NCI-H2171 (cell line): ENCODE results near the gene AKAP6.

Experiments used
- DNase-seq: peaks from one replicate; lab custom pipeline; 2025; lab: John Stamatoyannopoulos, UW

AKAP6 gene

DNA sequence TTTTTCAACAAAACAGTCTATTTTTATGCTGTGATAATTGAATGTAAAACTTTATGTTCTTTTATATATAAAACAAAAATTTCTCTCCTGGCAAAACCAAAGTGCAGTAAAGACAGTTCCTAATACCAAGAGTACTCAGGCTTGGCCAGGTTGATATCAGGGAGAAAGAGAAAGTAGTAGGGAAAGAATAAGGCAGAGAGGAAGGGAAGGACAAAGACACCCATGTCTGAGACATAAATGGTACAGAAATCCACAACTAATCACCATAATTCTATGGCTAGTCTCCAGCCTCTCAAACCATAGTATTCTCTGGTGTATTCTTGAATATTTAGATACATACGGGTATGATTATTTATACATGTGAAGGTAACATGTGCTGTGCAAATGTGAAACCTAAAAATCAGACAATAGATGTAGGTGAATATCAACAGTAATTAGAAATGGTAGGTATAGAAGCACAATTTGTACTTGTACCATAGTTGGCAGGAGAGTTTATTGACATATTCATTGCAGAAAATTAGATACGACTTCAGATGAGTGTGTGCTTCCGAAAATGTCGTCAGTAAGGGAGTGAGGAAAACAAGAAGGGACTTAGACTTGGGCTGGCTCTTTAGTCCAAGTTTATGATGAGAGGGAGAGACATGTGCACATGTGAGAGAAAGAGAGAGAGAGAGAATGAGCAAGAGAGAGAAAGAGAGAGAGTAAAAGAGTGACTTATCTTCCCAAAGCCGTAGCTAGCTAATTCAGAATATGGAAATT lies 378.8 kb downstream of the AKAP6 start:
- no peak for DNase-seq

DNA sequence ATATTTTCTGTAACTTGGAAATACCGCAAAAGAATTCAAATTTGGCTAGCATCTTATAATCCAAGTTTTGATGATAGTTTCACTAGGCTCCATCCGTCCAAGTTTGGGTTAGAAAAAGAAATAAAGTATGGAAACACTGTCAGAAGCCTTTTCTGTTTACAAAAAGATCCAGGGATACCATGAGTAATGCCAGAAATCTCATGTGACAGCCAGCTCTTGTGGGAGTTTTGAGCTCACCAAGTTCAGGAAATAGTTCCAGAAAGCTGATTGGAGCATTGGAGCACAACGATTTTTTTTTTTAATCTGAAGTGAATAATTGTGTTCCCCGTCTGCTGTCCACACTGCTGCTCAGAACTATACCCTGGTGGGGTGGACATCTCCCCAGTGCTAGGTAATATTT lies 379.9 kb downstream of the AKAP6 start:
- DNase-seq, result no peak

DNA sequence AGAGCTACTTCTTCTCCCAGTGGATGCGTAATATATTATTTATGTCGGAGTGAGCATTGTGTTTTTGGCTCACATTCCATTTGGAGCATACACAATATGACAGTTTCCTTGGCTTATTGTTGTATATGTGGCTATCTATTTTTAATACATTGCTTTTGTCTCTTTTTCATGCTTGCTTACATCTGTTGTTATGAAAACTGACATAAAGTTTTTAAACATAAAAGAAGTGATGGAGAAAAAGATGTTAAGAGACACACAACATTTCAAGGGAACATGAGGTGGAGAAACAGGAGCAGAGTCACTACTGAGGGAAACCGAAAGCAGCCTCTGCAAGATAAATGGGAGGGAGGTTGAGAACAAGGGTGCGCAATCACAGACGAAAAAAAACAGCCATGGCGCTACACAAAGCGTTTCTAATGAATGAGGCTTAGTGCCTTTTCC lies 381.2 kb downstream of the AKAP6 start:
- DNase-seq, result no peak

DNA sequence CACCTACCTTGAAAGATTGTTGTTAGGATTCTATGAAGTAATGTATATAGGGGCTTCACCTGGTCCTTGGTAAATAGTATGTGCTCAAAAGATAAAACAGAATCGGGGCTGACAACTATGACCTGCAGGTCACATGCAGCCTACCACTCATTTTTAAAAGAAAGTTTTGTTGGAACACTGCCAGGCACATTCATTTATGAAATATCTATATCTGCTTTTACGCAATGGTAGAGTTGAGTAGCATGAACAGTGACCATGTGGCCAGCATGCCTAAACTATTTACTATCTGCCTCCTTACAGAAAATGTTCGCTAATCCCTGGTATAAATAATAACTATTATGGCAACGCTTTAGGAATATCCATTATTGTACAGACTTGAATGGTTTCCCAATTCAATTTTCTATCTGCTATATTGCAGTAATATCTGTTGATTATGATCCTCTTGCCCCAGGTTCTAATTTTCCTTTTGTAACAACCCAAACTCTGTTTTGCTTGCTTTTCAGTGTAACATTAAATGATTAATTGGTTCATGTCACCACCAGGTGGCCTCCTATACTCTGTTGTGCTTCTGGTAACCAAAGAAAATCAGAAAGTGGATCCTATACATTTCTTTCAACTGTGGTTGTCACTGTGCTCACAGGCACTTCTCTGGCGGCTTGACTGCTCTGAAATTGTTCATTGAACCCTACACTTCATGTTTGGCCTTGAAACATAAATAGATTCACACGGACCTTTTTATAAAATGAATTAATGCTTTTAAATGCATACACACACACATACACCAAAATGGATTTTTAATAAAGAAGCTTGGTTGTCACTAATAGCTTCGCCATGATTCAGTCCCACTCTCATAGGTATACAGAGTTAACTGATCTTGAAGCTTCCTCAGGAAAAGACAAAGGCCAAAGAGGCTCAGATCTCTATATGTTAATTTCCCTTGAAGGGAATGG lies 381.9 kb downstream of the AKAP6 start:
- peak; percentile 49 for DNase-seq

DNA sequence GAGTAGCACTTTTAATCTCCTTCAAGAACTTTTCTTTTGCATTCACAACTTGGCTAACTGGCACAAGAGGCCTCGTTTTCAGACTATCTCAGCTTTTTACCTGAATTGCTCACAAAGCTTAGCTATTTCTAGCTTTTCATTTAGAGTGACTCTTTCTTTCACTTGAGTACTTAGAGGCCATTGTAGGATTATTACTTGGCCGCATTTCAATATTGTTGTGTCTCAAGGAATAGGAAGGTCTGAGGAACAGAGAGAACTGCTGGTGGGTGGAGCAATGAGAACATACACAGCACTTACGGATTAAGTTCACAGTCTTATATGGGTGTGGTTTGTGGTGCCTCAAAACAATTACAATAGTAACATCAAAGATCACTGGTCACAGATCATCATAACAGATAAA lies 384.8 kb downstream of the AKAP6 start:
- no peak for DNase-seq

DNA sequence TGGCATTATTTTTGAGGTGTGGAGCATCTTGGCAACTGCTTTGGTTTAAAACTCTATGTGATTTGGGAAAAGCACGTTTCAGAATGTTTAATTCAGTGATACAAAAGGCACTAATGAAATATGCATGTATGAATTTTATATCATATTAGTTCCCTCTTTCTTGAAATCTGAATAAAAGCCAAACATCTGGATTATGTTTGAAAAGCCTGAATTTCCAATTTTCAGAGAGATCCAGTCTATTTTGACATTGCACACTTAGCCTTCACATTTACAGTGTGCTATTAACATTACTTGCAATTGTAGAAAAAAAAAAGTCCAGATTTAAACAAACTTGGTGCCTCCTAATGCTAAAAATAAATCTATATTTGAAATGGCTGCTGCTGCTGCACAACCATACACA lies 390.5 kb downstream of the AKAP6 start:
- DNase-seq, result no peak

DNA sequence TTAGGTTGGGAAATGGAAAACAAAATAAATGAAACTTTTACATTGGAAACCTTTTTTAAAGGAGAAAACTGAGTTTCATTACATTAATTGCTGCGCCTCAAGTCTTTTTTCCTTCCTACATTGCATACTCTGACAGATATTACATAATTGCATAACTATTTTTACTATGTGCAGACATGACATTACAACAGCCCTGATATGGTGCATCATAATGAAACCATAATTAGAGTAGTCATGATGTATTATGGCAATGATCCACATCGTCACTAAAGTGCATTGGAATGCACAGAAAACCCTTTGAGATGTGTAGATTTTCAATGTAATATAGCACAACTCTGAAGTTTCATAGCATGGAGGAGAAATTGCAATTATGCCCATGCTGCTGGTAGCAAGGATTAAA lies 391.8 kb downstream of the AKAP6 start:
- DNase-seq, result no peak

DNA sequence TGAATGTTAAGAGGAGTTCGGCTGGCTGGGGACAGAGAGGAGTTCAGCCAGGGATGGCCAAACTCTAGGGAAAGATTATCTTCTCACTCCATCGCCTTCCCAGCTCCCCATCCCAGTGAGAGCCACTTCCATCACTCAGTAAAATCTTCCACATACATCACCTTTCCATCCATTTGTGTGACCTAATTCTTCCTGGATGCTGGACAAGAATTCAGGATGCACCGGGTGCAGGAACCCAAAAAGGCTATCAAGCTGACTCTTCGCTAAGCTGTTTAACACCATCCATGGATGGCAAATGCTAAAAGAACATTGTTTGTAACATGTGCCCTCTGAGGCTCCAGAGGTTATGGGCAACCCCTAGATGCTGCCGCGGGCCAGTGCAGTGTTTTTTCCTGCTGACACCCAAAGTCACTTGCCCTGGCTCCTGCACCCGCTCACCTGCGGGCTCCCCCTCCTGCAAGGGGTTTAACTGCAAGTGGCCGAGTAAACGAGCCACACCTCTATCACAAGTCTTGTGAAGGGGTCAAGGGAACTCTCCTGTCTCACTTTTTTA lies 393.6 kb downstream of the AKAP6 start:
- no peak for DNase-seq

DNA sequence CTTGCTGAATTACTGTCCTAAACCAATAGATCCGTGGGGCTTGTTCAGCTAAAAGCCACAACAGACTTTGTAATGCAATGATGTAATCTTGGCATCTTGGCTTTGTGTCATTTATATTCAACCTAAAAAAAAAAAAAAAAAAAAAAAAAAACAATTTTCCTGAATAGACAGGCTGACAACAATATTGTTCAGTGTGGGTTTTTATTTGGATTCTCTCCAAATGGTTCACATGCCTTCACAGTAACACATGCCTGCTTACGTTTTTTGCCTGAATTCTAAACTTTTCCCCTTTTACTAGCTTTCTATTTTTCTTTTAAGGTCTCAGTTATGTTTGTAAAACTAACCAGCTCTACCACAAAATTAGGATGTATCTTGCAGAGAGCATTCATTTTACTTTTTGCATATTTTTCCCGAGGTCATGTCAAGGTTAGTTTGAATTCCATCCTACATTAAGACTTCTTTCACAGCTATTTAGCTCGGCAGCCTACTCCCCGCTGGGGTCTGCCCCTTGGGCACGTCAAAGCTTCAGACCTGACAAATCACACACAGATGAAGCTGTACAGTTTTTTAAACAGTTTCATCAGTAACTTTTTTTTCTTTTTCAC lies 395.9 kb downstream of the AKAP6 start:
- DNase-seq, result no peak

DNA sequence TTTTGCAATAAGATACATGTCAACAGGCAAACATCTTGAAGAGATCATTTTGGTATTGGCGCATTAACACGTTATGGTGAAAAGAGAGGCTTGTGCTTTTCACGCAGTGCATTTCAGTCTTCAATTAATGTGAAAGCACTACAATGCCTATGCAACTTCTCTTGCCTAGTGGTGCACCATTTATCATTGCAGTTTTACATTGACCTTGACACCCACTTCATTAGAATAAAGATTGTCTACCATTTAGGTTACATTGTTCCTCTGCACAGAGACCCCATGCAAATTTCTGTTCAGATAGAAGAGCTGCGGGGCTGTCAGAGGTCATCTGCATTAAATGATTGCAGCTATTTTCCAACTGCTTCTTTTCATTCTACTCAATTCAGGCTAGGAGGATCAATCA lies 397.4 kb downstream of the AKAP6 start:
- DNase-seq, result no peak

DNA sequence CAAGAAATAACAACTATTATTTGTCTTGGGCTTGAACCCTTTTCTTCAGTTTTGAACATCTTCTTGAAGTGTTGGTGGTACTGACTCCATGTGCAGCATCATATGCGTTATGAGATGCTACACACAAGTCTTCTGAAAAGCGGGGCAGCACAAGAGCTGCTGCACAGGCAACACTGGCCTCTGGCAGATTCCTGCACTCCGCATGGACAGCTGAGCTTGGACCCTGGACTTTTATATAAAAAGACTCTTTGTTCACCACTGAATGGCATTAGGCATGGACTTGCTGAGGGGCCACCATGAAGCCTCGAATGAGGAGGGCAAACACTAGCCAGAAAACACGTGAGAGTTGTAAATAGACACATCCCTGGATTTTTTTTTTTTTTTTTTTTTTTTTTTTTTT lies 398.7 kb downstream of the AKAP6 start:
- no peak for DNase-seq

DNA sequence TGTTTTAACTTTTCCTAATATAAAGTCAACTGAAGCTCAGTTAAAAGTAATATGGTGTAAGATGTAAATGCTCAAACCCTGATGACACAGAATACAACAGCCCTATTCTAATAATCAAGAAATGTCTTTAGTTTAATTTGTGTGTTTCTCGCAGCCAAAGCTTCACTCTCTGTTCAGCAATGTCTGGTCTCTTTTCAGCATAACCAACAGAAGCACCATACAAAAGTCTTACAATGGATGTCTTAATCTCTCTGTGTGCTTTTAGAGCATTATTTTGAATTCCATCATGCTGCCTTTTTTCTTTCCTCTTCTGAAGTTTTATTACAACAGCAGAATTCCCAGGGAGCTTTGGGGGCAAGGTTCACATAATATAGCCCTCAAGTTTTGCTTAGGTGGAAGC lies 399.4 kb downstream of the AKAP6 start:
- no peak for DNase-seq

DNA sequence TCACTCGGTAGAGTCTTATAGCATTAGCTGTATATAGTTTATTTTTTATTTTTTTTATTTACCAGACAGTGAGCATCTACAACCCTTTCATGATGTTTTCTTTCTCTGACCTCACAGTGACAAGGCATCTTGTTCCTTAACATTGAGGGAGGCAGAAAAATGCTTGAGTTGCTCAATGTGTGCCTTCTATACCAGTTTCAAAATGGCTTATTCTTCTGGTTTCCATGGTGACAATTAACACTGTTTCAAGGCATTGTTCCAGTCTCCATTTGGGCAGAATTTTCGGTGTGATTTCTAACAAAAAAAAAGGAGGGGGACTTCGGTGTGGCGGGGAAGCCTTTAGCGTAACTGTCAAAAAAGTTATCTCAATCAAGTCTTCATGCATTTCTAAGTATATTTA lies 399.9 kb downstream of the AKAP6 start:
- no peak for DNase-seq

DNA sequence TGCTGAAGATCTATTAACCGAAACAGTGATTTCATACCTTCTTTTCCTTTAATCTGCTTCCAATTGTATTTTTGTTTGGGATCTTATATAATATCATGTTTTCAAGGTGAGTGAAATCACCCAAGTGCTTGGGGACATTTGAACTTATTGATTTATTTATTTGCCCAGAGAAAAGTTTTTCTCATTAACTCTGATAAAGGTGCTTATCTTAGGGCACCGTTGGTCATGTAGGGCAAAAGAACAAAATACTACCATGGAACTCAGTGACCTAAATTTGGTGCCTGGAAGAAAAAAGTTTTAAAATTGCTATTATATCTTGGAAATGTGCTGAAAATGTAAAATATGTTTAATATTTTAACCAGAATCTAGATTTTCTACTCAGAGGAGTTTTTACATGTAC lies 402.2 kb downstream of the AKAP6 start:
- DNase-seq, result no peak

DNA sequence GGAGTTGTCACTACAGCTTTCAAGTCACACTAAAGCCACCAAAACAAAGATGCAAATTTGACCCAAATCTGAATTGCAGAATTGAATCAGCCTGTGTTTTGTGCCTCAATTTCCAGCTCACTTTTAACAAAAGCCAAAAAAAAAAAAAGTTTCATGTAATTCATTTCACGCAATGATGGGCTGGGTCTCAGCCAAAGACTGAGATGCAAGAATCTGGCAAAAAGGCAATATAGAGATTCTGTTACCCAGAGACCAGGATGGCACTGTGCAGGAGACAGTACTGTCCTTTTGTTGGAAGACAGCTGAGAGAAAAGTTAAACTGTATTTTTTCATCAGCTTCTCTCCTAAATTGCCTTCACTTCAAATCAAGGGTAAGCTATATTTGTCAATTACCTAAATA lies 403.9 kb downstream of the AKAP6 start:
- peak; percentile 3 for DNase-seq

DNA sequence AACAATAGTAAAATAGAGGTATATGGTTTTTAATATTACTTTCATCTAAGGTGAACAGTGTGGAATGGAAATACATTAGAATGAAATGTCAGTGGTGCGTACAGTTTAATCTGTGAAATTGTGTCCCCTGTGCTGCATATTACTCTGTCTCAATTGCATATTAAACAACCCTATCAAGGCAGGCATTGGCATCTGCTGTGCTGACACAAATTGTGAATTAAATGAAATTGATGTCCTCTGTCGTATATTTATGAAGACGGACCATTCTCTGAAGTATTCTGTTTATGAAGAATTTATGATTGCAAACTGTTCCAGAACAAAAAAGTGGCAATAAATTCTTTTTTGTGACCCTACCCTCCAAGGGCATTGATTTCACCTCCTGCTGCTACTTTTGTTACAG lies 405.2 kb downstream of the AKAP6 start:
- no peak for DNase-seq

DNA sequence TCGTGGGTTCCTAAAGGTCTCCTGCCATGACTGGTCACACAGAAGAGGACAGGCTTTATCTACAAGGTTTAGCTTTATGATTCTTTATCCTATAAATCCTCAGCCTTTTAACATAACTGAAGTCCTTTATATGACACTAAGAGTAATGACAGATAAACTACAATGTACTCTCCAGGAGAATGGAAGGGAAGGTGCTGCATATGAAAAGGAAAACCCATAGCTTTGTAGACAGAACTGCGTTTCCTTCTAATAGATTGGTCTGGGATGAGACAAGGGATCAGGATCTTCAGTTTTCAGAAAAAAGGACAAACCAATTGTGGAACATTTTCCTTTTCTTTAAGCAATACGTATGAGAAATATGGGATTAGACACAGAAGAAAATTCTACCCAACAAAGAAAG lies 408.5 kb downstream of the AKAP6 start:
- no peak for DNase-seq

DNA sequence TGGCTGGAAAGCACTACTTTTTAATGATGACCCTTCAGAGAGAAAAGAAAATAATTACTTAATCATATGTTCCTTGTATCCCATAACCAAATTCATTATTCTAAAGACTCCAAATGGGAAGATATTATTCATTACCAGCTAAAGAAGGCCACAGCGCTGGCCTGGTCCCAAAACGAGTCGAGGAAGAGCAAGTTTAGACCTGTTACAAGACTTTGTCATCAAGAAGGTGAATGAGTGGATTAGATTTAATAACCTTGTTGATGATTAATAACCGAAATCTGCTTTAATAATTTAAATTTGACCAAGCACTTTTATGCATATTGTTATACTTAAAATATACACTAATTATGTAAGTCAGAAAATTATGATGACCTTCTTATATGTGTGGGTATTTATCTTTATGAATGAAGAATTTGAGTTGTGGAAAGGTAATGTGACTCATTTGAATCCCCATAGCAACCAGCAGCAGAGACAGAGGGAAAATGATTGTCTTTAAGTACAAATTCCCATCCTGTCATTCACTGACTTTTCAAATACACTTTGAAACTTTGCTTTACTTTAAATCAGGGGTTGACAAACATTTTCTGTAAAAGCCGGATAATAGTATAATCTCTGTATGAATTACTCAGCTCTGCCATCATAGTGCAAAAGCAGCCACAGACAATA lies 409.2 kb downstream of the AKAP6 start:
- no peak for DNase-seq

DNA sequence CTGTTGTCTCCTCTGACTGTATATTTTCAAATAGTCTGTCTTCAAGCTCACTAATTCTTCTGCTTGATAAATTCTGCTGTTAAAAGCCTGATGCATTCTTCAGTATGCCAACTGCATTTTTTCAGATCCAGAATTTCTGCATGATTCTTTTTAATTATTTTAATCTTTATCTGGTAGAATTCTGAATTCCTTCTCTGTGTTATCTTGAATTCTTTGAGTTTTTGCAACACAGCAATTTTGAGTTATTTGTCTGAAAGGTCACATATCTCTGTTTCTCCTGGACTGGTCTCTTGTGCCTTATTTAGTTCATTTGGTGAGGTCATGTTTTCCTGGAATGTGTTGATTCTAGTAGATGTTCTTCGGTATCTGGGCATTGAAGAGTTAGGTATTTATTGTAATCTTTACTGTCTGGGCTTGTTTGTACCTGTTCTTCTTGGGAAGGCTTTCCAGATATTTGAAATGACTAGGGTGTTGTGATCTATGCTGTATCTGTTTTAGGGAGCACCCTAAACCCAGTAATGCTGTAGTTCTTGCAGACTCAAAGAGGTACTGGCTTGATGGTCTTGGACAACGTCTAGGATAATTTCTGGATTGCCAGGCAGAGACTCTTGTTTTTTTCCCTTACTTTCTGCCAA lies 415.8 kb downstream of the AKAP6 start:
- DNase-seq, result no peak

DNA sequence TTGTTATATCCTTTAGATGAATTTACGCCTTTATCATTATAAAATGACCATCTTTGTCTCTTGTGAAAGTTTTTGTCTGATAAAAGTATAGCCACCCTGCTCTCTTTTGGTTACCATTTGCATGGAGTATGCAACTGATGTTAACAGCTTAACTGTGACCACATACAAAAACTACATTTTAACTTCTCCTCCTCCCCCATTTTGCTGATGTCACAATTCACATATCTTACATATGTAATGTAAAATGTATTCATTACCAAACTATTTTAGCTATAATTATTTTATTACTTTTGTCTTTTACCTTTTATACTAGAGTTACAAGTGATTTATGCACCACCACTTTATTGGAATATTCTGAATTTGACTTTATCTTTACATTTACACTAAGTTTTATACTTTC lies 425.1 kb downstream of the AKAP6 start:
- DNase-seq, result no peak

DNA sequence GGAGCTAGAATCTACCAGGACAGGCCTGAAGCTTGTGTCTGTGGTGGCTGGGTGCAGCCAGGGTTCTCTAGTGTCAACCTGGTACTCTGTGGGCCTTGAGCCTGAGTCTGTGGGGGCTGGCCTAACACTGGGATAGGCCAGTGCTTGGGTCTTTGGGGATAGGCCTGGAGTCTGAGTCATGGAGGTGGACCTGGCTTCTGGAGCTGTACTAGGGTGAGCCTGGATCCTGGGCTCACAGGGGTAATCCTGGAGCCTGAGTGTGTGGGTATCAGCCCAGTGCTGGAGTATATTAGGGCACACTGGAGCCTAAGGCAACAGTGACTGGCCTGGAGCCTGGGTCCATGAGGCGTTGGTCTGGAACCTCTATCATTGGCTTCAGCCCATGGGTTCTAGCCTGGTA lies 427.1 kb downstream of the AKAP6 start:
- DNase-seq, result no peak

DNA sequence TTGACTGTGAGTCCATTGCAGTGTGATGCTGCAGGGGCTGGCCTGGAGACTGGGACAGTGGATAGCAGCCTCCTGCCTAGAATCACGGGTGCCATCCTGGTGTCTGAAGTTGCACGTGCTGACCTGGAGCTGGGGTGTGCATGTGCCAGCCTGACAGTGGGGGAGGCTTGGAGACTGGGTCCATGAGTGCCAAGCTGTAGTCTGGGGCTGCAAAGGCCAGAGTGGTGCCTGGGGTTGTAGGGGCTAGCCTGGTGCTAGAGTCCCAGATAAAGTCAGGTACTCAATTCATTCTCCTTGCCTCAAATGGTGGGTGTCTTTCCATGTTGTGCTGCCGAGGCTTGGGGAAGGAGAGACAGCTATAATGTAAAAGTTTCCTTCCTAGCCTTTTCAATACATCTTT lies 427.7 kb downstream of the AKAP6 start:
- DNase-seq, result no peak
